K562 (cell line): ENCODE data around the gene PUSL1. TPM values are rescaled to one million over a fixed set of nuclear protein-coding genes. Genes with fewer than 3 reads are reported as not detected.

Experiments used
- ARID2 ChIP-seq: fragments of 450-650 bp; IDR thresholded peaks from 2 replicates; pipeline ENCODE4 v1.6.1; 2017; ENCODE audit warnings: antibody characterized with exemption, mild to moderate bottlenecking
- GATAD2B ChIP-seq: fragments of 450-650 bp; IDR thresholded peaks from 2 replicates; pipeline ENCODE4 v1.6.1; 2017; ENCODE audit warnings: mild to moderate bottlenecking, borderline replicate concordance
- HDAC1 ChIP-seq, 2 experiments: fragments of 450-650 bp; IDR thresholded peaks; 2 replicates each; pipeline ENCODE4 v1.6.1; 2016 to 2017; ENCODE audit warnings: inconsistent platforms in 1 of 2, mild to moderate bottlenecking in 1 of 2, moderate library complexity in 1 of 2
- JUNB ChIP-seq: fragments of 450-650 bp; formaldehyde crosslinking; conservative IDR thresholded peaks from 2 replicates; pipeline ENCODE4 v1.4.0; 2020; ENCODE audit warnings: mild to moderate bottlenecking
- KAT8 ChIP-seq: fragments of 450-650 bp; IDR thresholded peaks from 2 replicates; pipeline ENCODE4 v1.6.1; 2016; ENCODE audit warnings: low read depth, mild to moderate bottlenecking
- KLF6 ChIP-seq: fragments of 250-450 bp; sonication (Bioruptor Pico); IDR thresholded peaks from 2 replicates; pipeline ENCODE4 v1.4.0; 2020; ENCODE audit warnings: mild to moderate bottlenecking, moderate library complexity, borderline replicate concordance
- L3MBTL2 ChIP-seq: fragments of 450-650 bp; IDR thresholded peaks from 2 replicates; pipeline ENCODE4 v1.6.1; 2016; ENCODE audit warnings: mild to moderate bottlenecking, moderate library complexity
- MTA2 ChIP-seq: fragments of 450-650 bp; IDR thresholded peaks from 2 replicates; pipeline ENCODE4 v1.6.1; 2016; ENCODE audit warnings: low read depth
- NR2C1 ChIP-seq, 2 experiments: fragments of 450-650 bp; IDR thresholded peaks; 2 replicates each; pipeline ENCODE4 v1.6.1; 2017; ENCODE audit warnings: mild to moderate bottlenecking in 2 of 2, antibody characterized with exemption in 1 of 2, inconsistent platforms in 1 of 2, missing compliant biosample characterization in 1 of 2, missing genetic modification characterization in 1 of 2
- SP2 ChIP-seq: IDR thresholded peaks from 2 replicates; pipeline ENCODE4 v1.6.1; 2011; ENCODE audit warnings: mild to moderate bottlenecking, low read depth, low read length, moderate library complexity; ENCODE audit not compliant: poor library complexity, severe bottlenecking; ENCODE audit errors: extremely low read depth
- TAL1 ChIP-seq: fragments of 450-650 bp; IDR thresholded peaks from 2 replicates; pipeline ENCODE4 v1.6.1; 2016; ENCODE audit warnings: mild to moderate bottlenecking
- ZNF239 ChIP-seq: fragments of 250-450 bp; sonication (Bioruptor Pico); IDR thresholded peaks from 2 replicates; pipeline ENCODE4 v1.4.0; 2020; ENCODE audit warnings: mild to moderate bottlenecking
- ZNF764 ChIP-seq: fragments of 250-450 bp; sonication (Bioruptor Pico); IDR thresholded peaks from 2 replicates; pipeline ENCODE4 v1.4.0; 2020; ENCODE audit warnings: low read depth, mild to moderate bottlenecking, moderate library complexity
- polyA plus RNA-seq, 8 experiments: library from polyadenylated mRNA; depleted of rRNA in 4 of 8; stranded (reverse) in 5 of 8; unstranded in 3 of 8; fragments of >200 nt; fragmentation: Nextera tagmentation in 2 of 8; fragmentation: Illumina TruSeq in 1 of 8; extraction: Ambion mirVana in 2 of 8; extraction: Trizol in 1 of 8; gene quantifications; 2 replicates each; pipeline versions ENCODE4 v1.2.1 to v1.2.3, GENCODE V29; 2011 to 2014; ENCODE audit warnings: inconsistent platforms in 1 of 8, missing spikeins in 1 of 8
- total RNA-seq, 7 experiments: library from RNA; depleted of rRNA in 6 of 7; stranded (reverse); fragments of >200 nt in 6 of 7; fragmentation: Illumina TruSeq in 2 of 7; extraction: Trizol in 2 of 7; gene quantifications; 2 replicates each; pipeline versions ENCODE4 v1.2.1 to v1.2.3, GENCODE V29; 2011 to 2021; ENCODE audit warnings: low replicate concordance in 1 of 7
- TF ChIP-seq, protein P1 (sequence below): fragments of 250-450 bp; sonication (Bioruptor Pico); IDR thresholded peaks from 2 replicates; pipeline ENCODE4 v1.8.0; 2021; ENCODE audit warnings: borderline replicate concordance, mild to moderate bottlenecking, moderate library complexity; ENCODE audit not compliant: poor library complexity, severe bottlenecking
- TF ChIP-seq, protein P2 (sequence below): IDR thresholded peaks from 3 replicates; pipeline ENCODE4 v1.6.1; 2011; ENCODE audit warnings: borderline replicate concordance, mild to moderate bottlenecking; ENCODE audit not compliant: insufficient read length, insufficient read depth
- TF ChIP-seq, protein P3 (sequence below): sonication (generic); formaldehyde crosslinking; IDR thresholded peaks from 2 replicates; pipeline ENCODE4 v1.9.0; 2022; ENCODE audit warnings: mild to moderate bottlenecking, missing genetic modification reagents
- TF ChIP-seq, protein P4 (sequence below), 3 experiments: IDR thresholded peaks in 2 of 3; conservative IDR thresholded peaks in 1 of 3; 2 replicates each; pipeline ENCODE4 v1.5.1; 2011 to 2012; ENCODE audit warnings: low read length in 3 of 3, mild to moderate bottlenecking in 3 of 3, control low read depth in 2 of 3, improper control_type of control experiment in 1 of 3, inconsistent platforms in 1 of 3, low read depth in 1 of 3, mixed read lengths in 1 of 3, moderate library complexity in 1 of 3; ENCODE audit not compliant: insufficient read depth in 2 of 3

PUSL1 gene
- total and polyA plus RNA-seq, 9 of the 15 experiments (the other 6 are each of a cell fraction or from before 2014, with no cell fraction given): 0.62 to 86.9 (median 13.6) TPM

DNA sequence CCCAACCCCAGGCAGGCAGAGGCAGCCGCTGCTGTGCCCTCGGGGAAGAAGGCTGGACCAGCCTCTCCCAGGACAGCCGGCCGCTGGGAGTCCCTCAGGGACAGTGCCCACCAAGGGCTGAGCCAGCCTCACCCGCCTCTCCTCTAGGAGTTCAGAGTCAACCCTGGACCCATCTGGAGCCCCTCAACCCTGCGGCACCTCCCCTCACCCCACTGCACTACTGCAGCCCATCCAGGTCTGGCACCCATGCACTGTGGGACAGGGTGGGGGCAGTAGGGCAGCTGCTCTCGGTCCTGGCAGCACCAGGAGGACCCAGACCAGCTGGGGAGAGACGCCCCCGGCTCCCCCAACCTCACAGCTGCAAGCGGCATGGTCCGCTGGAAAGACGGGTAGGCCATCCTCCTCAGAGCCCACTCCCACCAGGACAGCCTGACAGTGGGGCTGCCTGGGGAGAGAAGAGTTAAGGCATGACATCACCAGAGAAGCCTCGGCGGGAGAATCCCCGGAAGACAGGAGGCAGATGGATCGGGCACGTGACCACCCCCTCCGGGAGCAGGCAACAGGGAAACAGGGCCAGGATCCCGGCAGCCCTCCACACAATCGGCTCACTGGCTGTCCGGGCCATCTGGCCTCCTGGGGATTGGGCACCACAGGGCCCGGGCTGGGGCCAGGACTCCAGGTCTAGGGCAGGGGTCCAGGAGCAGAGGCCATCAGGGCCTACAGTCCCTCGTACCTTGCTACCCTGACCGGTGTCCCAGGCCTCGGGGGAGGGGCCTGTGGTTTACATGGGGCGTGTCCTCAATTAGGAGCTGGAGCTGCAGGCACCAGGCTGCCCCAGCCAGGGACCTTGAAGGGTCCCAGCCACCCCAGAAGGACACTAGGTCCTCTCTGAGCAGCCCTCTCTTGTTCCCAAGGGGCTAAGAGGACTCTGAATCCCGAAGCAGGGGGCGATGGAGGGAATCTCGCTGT, 3.8 kb upstream of the PUSL1 start (continued):
- TF ChIP-seq, protein P1, sequence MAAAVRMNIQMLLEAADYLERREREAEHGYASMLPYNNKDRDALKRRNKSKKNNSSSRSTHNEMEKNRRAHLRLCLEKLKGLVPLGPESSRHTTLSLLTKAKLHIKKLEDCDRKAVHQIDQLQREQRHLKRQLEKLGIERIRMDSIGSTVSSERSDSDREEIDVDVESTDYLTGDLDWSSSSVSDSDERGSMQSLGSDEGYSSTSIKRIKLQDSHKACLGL: no peak
- TF ChIP-seq, protein P2, sequence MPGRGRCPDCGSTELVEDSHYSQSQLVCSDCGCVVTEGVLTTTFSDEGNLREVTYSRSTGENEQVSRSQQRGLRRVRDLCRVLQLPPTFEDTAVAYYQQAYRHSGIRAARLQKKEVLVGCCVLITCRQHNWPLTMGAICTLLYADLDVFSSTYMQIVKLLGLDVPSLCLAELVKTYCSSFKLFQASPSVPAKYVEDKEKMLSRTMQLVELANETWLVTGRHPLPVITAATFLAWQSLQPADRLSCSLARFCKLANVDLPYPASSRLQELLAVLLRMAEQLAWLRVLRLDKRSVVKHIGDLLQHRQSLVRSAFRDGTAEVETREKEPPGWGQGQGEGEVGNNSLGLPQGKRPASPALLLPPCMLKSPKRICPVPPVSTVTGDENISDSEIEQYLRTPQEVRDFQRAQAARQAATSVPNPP: no peak
- TF ChIP-seq, protein P3, sequence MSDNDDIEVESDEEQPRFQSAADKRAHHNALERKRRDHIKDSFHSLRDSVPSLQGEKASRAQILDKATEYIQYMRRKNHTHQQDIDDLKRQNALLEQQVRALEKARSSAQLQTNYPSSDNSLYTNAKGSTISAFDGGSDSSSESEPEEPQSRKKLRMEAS (CRISPR knock-in tag): peak; percentile 68
- TF ChIP-seq, protein P4, sequence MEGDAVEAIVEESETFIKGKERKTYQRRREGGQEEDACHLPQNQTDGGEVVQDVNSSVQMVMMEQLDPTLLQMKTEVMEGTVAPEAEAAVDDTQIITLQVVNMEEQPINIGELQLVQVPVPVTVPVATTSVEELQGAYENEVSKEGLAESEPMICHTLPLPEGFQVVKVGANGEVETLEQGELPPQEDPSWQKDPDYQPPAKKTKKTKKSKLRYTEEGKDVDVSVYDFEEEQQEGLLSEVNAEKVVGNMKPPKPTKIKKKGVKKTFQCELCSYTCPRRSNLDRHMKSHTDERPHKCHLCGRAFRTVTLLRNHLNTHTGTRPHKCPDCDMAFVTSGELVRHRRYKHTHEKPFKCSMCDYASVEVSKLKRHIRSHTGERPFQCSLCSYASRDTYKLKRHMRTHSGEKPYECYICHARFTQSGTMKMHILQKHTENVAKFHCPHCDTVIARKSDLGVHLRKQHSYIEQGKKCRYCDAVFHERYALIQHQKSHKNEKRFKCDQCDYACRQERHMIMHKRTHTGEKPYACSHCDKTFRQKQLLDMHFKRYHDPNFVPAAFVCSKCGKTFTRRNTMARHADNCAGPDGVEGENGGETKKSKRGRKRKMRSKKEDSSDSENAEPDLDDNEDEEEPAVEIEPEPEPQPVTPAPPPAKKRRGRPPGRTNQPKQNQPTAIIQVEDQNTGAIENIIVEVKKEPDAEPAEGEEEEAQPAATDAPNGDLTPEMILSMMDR (IDR thresholded peaks at IDR 0.05 in 2 of 3, conservative IDR thresholded peaks at IDR 0.05 in 1 of 3; ENCODE audit: insufficient read depth in 2 of 3, low read depth in 1 of 3, low read length in 3 of 3): no peak
- TF ChIP-seq L3MBTL2 (peak; percentile 98), HDAC1 (IDR thresholded peaks at IDR 0.05) (no peak; a peak in 1 of 4 replicates), SP2 (no peak), MTA2 (no peak), JUNB (no peak), KAT8 (no peak), GATAD2B (no peak), KLF6 (CRISPR knock-in tag) (no peak), NR2C1 (IDR thresholded peaks at IDR 0.05) (no peak), NR2C1 (tag; IDR thresholded peaks at IDR 0.05) (no peak), ARID2 (no peak), TAL1 (no peak), ZNF764 (CRISPR knock-in tag) (no peak), ZNF239 (CRISPR knock-in tag) (no peak)
